Subcutaneous adipose tissue (tissue), 4 donors: ENCODE measurements around the gene PTPRO. TPM values are rescaled to one million over a fixed set of nuclear protein-coding genes. Genes with fewer than 3 reads are reported as not detected.

Source experiments
- total RNA-seq, 4 donors: library from RNA; depleted of rRNA; stranded (reverse); fragments of >200 nt; gene quantifications; one replicate each; pipeline ENCODE4 v1.1.0, GENCODE V29; 2016
- TF ChIP-seq, protein P1 (sequence below): fragments of 450-650 bp; IDR thresholded peaks from one replicate; pipeline ENCODE4 v1.5.1; 2016; ENCODE audit warnings: low read depth, mild to moderate bottlenecking, control low read depth, antibody characterized with exemption, moderate library complexity

The PTPRO gene
- total RNA-seq, 4 donors from 2014 or later: 0.75 to 24.5 (median 4.0) TPM

- TF ChIP-seq, protein P1, sequence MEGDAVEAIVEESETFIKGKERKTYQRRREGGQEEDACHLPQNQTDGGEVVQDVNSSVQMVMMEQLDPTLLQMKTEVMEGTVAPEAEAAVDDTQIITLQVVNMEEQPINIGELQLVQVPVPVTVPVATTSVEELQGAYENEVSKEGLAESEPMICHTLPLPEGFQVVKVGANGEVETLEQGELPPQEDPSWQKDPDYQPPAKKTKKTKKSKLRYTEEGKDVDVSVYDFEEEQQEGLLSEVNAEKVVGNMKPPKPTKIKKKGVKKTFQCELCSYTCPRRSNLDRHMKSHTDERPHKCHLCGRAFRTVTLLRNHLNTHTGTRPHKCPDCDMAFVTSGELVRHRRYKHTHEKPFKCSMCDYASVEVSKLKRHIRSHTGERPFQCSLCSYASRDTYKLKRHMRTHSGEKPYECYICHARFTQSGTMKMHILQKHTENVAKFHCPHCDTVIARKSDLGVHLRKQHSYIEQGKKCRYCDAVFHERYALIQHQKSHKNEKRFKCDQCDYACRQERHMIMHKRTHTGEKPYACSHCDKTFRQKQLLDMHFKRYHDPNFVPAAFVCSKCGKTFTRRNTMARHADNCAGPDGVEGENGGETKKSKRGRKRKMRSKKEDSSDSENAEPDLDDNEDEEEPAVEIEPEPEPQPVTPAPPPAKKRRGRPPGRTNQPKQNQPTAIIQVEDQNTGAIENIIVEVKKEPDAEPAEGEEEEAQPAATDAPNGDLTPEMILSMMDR: no peak
These were observed 258.7 kb downstream of the PTPRO start for GRCh38 chr12:15581006-15581405.

DNA sequence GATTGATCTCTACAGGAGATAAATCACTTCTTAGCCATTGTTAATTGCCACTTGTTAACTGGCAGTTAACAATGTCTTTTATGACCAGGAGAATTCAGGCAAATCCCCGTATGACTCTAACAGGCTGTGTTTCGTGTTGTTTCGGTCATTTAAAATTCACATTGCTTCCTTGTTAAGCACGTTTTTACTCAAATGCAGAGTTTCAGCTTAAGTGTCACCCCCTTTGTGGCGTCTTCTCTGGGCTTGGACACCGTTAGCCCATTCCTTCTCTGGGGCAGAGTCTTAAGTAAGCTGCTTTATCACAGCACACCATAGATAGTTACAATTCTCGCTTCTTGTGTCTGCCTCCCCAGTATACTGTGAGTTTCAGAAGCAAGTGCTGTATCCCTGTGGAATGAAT, 261.5 kb downstream of the PTPRO start:
- TF ChIP-seq, protein P1: no peak

- TF ChIP-seq, protein P1: no peak
These were observed 262.2 kb downstream of the PTPRO start for GRCh38 chr12:15584366-15585041.

DNA sequence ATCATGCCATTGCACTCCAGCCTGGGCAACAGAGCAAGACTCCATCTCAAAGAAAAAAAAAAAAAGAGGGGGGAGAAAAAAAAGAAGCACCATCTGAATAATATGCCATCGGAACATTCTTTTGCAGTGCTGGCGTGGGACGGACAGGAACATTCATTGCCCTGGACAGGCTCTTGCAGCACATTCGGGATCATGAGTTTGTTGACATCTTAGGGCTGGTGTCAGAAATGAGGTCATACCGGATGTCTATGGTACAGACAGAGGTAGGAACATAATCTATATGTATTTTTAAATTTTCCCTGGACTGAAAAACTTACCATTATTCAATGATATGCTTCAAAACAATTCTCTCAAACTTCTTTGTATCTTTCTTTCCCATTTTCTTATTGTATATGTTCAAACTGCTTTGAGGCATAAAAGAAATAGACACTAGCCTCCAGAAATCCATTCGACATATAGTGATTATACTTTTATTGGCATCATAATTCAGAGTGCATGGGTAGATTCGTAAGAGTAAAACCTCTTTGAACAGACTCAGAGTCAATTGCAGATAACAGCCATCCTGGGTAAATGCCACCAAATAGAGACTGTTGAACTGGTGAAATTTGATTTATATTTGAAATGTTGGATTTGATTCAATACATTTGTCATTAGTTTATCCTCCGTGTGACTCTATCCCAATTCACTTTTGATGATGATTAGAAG, 267.2 kb downstream of the PTPRO start:
- TF ChIP-seq, protein P1: no peak

- TF ChIP-seq, protein P1: no peak
These were observed 268.0 kb downstream of the PTPRO start for GRCh38 chr12:15590180-15590826.

- TF ChIP-seq, protein P1: no peak
These were observed 269.5 kb downstream of the PTPRO start for GRCh38 chr12:15591811-15592210.

DNA sequence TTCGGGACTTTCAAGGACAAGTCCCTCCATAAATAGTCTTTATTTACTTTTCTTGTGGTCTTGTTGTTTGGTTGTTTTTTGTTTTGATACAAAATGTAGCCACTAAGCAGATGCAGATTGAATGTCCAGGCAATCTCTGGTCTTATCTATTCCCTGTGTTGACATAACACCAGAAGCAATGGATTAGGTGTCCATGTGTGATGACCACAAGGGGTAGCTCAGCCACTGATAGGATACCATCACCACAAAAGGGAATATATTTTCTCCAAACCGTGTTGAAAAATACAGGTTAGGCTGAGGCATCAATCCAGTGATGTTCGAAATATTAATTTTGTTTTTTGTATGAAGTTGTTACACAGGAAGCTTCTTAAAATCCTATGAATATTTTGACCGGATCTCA, 270.6 kb downstream of the PTPRO start:
- TF ChIP-seq, protein P1: no peak
